NCI-H226 (cell line): ENCODE measurements around the gene DNAJC11.
"Not testable (repeated sequence)": the region's sequence is repeated elsewhere in the genome, so short reads cannot be mapped to it uniquely, and the experiment has no call there.

ENCODE experiments used
- DNase-seq: peaks from one replicate; pipeline ENCODE4 v3.0.0-alpha.2; 2015

The DNAJC11 gene

DNA sequence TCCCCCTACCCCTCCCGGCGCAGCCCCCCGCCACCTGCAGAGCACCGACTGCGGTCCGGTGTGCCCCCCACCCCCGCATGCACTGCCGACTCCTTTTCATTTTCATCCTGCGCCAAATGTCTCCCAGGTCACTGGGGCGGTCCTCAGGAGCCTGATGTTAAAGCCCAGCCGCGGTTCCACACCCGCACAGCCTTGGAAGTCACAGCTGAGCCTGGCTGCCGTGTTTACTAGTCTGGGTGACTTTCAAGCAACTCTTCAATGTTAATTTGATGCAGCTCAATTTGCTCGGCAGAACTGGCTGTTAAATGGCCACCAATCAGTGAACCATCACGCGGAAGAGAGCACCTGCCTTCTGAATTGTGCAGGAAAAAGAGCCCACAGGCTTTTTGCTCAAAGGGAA lies 49.7 kb downstream of the DNAJC11 start:
- DNase-seq: no peak

DNA sequence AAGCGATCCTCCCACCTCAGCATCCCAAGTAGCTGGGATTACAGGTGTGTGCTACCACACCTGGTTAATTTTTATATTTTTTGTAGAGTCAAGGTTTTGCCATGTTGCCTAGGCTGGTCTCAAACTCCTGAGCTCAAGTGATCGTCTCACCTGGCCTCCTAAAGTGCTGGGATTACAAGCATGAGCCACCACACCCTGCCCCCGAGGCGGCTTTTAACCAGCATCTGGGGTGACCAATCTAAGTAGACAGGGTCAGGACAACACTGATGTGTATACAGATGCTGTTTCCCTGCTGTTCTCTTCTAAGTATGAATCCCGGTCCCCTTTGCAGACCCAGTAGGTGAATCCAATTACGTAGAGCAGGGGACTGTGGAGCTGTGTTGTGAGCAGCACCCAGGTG lies 53.1 kb downstream of the DNAJC11 start:
- DNase-seq: no peak

DNA sequence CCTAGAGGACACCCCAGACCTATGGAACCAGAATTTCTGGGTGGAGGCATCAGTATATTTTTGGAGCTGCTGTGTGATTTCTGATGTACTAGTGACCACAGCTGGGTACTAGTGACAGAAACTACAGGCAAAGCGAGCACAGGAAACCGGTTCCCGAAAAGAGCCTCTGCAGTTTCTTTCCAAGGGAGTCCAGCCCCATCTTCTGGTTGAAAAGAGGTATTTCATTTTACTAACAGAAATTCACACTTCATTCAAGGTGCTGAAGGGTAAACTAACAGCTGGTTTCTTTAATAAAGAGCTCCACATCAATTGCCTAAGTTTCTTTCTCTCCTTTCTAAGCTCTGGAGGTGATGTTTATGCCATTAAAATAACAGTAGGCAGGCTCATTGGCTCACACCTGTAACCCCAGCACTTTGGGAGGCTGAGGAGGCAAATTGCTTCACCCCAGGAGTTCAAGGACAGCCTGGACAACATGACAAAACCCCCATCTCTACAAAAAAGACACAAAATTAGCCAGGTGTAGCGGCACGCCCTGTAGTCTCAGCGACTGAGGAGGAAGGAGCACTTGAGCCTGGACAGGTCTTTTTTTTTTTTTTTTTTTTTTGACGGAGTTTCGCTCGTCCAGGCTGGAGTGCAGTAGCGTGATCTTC lies 55.0 kb downstream of the DNAJC11 start:
- DNase-seq: no peak

DNA sequence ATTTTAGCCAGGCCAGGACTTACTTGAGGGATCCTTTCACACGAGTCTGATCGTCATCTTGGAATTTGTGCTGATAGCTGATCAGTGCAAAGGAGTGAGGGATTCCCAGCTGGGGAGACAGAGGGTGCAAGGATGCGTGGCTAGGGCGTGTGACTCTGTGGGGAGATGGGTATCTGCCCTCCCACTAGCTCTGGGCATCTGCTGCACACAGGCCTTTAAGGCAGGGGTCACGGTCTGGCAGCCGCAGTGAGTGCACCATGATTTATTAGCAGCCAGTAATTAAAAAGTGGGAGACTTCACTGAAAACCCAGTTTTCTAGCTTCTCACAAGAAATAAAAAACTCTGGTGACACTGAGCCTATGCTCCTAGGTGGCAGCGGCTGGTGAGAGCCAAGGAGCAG lies 56.6 kb downstream of the DNAJC11 start:
- DNase-seq: no peak

DNA sequence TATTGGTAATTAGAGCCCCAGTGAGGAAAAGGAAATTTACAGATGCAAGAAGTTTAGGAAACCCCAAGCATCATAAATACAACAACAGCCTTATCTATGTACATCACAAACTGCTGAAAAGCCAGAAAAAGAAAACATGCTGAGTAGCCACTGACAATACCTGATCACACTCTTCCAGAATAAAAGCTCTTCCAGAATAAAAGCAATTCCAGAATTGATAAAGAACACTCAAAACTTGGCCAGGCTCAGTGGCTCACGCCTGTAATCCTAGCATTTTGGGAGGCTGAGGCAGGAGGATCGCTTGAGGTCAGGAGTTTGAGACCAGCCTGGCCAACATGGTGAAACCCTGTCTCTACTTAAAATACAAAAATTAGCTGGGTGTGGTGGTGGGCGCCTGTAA lies 60.7 kb downstream of the DNAJC11 start:
- DNase-seq: not testable (repeated sequence)

DNA sequence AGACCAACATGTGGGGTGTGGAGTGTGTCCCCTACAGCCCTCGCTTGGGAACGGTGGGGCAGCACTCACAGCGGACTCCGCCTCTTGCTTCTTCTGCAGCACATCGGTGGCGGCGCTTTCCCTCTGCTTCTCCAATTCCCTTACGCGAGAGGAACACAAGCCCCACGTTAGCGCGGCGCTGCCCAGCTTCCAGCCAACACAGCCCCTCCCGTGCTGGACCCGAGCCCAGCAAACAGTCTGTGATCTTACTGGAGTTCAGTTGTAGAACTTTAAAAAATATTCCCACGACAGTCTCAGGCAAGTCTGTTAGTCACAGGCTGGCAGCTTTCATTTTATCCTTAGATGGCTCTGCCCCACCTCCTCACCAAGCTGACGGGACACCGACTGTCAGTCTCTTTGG lies 63.4 kb downstream of the DNAJC11 start:
- DNase-seq: no peak

DNA sequence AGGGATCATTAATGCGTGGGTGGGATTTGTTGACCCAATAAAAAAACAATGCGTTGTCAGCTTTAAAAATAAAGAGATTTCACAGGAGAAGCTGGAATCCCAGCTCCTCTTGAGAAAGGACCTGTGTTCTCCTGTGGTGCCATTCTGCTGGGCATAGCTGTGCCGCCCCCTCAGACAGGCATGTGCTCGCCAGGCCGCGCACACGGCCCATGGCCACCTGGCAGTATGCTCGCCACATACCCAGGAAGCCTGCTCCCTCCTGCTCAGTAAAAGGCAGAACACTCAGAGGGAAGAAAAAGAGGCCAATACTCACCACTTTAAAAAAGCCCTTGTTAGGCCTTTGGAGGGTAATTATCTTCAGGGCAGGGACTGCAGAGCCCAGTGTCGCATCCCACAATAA lies 63.8 kb downstream of the DNAJC11 start:
- DNase-seq: no peak

DNA sequence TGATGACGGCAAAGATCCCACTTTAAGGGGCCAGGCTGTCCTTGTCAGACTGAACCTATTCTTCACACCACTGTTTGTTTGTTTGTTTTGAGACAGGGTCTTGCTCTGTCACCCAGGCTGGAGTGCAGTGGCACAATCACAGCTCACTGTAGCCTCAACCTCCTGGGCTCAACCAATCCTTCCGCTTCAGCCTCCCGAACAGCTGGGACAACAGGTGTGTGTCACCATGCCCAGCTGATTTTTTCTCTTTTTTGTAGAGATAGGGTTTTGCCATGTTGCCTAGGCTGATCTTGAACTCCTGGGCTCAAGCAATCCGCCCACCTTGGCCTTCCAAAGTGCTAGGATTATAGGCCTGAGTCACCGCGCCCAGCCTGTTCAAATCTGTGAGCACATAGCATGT lies 64.8 kb downstream of the DNAJC11 start:
- not testable (repeated sequence) for DNase-seq

DNA sequence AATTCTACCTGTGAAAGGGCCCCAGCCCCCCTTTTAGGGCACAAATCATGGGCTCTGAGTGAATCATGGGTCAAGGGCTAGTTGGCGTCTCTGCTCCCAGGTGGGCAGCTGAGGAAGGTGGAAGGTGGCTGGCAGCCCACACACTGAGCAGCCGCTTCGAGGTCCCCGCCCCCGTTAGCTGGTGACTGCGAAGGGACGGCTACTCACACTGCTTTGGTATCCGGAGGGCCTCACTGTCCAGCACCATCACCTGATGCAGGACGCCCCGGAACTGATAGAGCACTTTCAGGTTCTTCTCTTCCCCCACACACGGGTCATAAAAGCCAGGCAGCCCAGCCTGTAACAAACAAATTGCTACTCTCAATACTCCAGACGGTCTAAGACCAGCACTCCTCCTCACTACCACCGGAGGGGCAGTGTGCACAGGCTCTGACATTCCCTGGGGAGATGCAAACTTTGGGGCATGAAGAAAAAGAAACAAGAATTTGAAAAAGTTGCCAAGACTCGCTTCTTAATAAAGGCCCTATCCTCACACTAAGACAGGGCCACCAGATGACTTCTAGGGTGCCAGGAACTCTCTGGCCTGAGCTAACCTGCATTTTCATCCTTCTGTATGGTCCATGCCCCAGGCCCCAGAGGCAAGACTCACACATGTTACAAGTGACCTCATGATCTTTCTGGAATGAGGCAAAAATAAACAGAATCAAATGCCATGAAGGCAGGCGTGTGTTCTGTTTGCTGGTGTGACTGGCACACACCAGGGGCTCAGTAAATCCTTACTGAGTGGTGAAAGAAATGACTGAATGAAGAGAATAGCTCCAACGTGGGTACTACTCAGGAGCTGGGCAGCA lies 65.5 kb downstream of the DNAJC11 start:
- DNase-seq: no peak

DNA sequence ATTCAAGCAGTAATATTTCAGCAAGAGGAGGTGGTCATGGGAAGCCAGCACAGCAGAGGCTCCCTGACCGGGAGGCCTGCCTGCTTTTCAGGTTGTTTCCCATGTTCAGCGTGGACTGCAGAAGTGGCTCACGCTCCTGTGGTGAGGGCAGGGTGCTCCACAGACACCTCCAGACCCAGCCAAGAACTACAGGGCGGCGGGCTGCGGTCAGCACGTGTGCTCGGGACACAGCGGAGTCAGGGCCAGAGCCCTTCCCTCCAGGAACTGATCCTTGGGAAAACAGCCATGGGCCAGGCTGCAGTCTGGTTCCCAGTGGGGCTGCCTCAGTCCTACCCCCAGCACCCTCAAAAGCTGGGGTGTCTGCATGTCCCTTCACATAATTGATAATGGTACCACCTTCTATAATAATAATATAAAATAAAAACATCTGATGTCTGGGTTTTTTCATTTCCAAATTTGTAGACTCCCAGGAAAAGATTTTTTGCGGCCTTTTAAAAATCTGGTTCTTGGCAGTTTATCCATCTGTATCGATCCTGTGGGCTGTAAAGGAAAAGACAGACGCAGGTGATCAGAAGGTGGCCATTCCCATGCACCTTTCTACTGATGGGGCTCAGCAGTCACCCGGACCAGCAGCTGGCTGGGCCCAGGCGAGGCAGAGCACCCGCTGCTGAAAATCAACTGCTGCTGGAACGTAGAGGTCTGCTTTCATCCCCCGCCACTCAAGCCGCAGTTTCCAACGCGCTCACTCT lies 66.3 kb downstream of the DNAJC11 start:
- DNase-seq: no peak

DNA sequence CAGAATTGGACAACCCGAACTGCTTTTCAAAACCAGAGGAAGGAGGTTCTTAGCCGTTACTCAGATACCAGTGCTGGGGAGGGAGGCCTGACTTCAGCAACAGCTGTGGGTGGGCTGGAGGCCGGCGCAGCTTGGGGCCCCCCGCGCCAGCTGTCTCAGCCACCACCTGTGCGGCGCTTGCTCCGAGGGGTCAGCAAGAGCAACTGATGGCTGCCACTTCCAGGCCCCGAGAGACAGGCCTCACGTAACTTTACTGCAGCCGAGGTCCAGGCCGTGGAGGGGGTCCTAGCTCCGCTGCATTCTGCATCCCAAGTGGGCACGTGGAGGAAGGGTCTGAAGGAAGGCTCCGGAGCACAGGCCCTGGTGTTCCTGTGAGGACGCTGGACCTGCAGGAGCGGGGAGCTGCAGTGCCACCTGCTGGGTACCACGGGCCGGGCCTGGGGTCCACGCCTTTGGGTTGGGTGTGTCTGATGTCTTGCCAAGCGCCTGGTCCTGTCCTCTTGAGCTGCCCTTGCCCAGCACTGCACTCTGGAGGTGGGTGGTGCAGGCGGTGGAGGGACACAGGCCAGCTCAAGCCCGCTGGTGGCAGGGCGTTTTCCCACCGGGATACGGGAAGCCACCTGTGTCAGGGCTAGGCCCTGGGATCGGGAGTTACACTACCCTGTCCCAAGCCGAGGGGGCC lies 67.1 kb downstream of the DNAJC11 start:
- no peak for DNase-seq

DNA sequence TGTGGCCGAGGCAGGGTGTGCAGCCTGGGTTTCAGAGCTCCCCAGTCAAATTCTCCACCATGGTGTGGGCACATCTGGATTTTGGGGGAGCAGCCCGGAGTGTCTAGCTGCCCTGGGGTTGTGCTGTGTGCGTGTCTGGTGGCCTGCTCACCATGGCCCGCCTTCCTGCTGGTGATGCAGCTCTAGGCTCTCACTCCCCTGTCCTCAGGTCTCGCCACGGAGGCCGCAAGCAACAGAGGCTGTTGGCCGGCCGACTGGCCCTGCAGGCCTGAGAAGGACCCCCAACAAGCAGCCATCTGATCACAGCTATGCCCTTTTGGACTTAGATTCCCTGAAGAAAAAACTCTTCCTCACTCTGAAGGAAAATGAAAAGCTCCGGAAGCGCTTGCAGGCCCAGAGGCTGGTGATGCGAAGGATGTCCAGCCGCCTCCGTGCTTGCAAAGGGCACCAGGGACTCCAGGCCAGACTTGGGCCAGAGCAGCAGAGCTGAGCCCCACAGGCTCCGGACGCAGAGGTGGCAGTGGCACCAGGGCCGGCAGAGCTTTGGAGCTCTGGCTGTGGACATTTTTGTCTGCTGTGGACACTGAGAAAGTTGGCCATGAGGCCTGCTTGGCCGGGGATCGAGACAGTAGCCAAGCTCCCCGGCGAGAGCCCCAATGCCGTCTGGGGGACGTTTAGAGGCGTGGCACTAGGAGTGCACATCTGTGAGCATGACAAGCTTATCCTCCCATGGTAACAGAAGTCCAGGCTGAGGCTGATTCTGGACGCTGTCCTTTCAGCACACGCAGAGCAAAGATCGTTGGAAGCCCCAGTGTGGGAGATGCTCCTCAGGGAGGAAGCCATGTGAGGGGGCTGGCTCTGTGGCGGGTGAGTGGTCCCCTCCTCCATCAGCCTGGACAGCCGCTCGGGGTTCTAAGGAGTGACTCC lies 68.8 kb downstream of the DNAJC11 start:
- no peak for DNase-seq

DNA sequence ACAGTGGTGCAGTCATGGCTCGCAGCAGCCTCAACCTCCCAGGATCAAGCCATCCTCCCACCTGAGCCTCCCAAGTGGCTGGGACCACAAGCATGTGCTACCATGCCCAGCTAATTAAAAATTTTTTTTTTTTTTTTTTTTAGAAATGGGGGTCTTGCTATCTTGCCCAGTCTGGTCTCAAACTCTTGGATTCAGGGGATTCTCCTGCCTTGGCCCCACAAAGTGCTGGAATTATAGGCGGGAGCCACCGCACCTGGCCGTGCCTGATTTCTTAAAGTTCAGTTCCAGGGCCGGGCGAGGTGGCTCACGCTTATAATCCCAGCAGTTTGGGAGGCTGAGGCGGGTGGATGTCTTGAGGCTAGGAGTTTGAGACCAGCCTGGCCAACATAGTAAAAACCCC lies 70.6 kb downstream of the DNAJC11 start:
- no peak for DNase-seq

DNA sequence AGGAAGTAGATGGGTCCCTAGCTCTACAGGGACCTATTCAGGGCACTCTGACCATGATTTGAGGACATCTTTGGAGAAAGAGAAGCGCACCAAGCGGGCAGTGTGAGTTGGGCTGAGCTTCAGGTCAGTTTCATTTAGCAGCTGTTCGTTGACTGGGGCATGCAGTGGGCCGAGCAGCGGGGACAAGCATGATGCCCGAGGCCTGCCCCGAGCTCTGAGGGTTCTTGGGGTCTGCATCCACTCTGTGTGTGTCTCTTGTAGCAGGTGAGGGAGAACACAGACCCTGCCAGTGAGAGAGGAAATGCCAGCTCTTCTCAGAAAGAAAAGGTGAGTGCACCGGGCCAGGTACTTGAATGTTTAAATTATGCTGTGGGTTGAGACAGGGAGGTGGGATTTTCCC lies 71.6 kb downstream of the DNAJC11 start:
- DNase-seq: no peak

DNA sequence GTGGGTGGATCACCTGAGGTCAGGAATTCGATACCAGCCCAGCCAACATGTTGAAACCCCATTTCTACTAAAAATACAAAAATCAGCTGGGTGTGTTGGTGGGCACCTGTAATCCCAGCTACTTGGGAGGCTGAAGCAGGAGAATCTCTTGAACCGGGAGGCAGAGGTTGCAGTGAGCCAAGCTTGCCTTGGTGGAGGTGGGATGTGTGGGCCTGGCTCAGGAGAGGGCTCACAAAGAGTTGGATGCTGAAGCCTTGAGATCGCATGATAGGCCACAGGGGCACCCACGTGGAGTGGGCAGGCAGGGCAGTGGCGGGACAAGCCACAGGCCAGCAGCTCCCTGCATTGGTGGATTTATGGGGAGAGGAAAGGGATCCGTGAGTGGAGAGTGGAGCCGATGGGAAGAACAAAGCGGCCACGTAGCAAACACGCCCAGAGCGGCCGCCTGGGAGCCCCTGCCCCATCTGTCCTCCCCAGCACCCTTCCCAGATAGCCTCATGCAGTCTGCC lies 72.6 kb downstream of the DNAJC11 start:
- DNase-seq: no peak

DNA sequence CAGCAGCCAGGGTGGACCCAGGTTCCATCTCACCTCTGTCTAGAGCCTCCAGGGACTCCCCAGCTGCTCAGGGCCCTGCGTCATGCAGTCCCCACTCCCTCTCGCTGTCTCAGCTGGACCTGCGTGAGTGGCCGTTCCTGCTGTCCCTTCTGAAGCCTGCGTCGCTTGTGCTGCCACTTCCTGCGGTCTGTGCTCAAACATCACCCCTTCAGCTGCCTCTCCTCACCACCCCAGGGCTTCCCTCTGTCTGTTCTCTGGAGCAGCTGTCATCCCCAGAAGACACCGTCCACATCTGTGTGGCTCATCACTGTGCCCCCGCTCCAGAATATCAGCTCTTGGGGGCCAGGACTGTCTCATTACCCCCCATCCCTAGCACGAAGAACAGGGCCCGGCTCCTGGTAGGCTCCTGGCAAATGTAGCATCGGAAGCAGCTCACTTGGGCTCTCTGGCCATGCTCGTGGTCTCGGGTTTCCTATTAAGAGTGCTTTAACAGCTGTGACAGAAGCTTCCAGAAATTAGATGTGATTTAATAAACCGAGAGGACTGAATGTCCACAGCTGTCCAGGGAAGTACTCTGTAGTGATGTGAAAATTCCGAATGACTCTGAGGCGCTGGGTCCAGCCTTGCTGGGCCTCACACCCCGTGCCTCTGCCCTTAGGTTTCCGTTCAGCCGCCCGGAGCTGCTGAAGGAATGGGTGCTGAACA lies 73.6 kb downstream of the DNAJC11 start:
- DNase-seq: no peak

DNA sequence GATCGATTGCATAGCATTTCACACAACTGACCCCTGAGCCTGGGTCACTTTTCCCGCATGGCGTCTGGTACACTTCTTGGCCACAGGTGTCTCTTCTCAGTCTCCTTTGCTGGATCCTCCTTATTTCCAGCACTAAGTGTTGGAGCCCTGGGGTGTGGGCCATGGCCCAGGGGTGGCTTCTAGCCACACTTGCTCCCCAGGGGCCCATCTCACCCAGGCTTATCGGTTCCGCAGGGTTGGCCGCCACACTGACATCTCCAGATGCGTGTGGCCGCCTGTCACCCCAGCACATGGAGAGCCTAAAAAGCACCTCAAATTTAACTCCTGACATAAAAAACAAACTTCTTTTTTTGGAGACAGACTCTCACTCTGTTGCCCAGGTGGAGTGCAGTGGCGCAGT lies 74.6 kb downstream of the DNAJC11 start:
- DNase-seq: no peak

DNA sequence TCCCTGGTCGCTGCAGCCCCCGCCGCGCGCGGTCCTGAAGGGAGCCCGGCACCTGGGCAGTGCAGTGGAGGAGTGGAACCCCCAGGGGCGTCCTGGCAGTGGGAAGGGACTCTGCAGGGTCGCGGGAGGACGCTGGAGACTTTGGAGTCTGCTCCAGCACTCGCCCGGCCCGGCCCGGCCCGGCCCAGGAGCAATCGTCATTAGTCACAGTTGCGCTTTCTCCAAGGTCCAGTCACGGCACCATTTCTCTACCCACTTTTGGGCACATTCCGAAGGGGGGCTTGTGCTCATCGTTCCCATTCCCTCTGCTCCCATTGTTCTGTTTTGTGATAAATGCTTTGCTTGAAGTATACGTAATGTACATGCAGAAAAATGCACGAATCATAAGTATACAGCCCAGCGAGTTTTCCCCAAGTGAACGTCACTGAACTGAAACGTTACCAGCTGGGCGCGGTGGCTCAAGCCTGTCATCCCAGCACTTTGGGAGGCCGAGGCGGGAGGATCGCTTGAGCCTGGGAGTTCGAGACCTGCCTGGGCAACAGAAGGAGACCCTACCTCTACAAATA lies 75.9 kb downstream of the DNAJC11 start:
- DNase-seq: peak; percentile 6

DNA sequence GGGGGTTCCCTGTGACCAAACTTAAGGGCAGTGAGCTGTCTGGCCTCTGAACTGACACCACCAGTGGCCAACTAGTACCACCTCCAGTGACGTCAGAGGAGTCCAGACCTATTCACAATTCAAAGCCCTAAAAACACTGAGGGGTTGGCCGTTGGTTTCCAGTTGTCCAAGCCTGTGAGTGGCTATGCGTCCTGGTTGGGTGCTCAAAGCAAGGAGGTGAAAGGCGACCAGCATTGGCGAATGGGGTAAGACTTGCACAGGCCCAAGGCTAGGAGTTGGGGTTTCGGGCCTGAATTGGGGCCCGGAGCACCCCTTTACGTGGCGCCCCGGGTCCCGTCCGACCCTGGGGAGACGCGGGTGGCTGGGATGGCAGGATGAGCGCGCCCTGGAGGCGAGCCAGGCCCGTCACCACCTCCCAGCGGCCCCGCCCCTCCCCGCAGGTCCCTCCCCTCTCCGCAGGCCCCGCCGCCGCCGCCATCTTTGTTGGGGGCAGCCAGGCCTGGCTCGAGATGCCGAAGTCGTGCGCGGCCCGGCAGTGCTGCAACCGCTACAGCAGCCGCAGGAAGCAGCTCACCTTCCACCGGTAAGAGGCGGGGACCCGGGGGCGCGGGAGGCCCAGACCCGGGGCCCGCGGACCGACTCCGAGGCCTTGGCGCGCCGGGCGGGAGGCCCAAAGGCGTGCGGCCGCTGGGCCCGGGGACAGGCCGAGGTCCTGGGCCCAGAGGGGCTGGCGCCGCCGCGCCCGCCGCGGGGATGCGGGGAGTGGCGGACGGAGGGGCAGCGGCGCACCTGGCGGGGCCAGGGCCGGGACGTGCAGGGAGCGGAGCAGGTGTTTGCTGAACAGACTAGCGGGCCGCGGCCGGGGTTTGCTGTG lies 76.7 kb downstream of the DNAJC11 start, which contains the start of gene THAP3:
TSS of gene THAP3 (plus strand) at position 159 of the 874 bp plus-strand sequence. CDS start at position 510, 351 bp downstream.
- peak; percentile 80 for DNase-seq
